G401 (cell line): ENCODE results near the gene RNF224. TPM values are rescaled to one million over a fixed set of nuclear protein-coding genes. Genes with fewer than 3 reads are reported as not detected.

Experiments used
- DNase-seq: peaks from one replicate; pipeline ENCODE4 v3.0.0-alpha.2; 2015; ENCODE audit warnings: low spot score
- in situ Hi-C: cut with HindIII; loops from 2 replicates; pipeline ENCODE4 v1.10.0; 2016; ENCODE audit warnings: low sequenced_read_pairs, mixed read lengths
- total RNA-seq: library from RNA; depleted of rRNA; stranded (reverse); fragments of >200 nt; shearing (Covaris generic); gene quantifications from 2 replicates; pipeline ENCODE4 v1.2.3, GENCODE V29; 2014

The RNF224 gene
- total RNA-seq, 1 experiment from 2014 or later: not detected

- in situ Hi-C loops: no loop called here
- no peak for DNase-seq
Measured at GRCh38 chr9:137224830-137225694, 2.2 kb upstream of the RNF224 start, which contains the start of gene CYSRT1. CYSRT1 (plus strand) TSS chr9:137225174; CDS start chr9:137225622, 448 bp downstream.

GRCh38 chr9:137225699-137226331, 1.5 kb upstream of the RNF224 start:
- no peak for DNase-seq
- in situ Hi-C loops: no loop called here

GRCh38 chr9:137226338-137227053, 806 bp upstream of the RNF224 start:
- in situ Hi-C loops: no loop called here
- DNase-seq: no peak

- in situ Hi-C loops: no loop called here
- DNase-seq: no peak
Measured at GRCh38 chr9:137227853-137228505, 677 bp downstream of the RNF224 start.

- DNase-seq: no peak
- in situ Hi-C loops: no loop called here
Measured at GRCh38 chr9:137228506-137228967, 1.2 kb downstream of the RNF224 start.

GRCh38 chr9:137228968-137229896, 1.9 kb downstream of the RNF224 start:
- DNase-seq: no peak
- in situ Hi-C loops: no loop called here

- in situ Hi-C loops: no loop called here
- no peak for DNase-seq
Measured at GRCh38 chr9:137229903-137230704, 2.8 kb downstream of the RNF224 start.

DNA sequence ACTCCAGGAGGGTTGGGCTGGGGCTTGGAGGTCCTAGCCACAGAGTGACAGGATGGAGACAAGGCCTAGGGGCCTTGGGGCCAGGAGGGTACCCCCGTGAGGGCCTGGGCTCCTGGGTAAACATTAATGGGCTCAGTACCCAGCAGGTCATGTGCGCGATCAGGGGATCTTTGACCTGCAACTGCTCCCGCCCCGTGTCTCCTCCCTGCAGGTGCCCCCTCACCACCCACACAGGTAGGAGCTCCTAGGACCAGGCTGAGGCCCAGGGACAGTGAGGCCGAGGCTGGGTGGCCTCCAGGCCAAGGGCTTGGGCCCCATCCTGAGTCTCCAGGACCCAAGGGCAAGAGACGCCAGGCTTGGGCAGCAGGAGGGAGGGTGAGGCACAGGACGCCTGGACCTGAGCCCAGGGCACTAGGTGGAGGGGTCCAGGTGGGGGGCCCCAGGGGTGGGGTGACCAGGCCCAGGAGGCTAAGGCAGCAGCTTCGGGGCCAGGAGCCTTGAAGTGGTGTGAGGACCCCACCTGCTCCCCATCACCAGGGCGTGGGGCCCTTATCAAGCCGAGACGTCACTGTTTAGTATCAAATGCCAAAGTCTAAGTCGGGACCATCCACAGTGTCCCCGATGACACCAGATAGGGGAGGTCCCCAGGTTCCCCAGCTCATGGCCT, 3.5 kb downstream of the RNF224 start, which contains the start of gene SLC34A3:
Gene SLC34A3 (plus strand): TSS at position 197 of the 667 bp plus-strand sequence. CDS start 802 bp downstream, outside the sequence.
- no peak for DNase-seq
- in situ Hi-C loops: no loop called here

DNA sequence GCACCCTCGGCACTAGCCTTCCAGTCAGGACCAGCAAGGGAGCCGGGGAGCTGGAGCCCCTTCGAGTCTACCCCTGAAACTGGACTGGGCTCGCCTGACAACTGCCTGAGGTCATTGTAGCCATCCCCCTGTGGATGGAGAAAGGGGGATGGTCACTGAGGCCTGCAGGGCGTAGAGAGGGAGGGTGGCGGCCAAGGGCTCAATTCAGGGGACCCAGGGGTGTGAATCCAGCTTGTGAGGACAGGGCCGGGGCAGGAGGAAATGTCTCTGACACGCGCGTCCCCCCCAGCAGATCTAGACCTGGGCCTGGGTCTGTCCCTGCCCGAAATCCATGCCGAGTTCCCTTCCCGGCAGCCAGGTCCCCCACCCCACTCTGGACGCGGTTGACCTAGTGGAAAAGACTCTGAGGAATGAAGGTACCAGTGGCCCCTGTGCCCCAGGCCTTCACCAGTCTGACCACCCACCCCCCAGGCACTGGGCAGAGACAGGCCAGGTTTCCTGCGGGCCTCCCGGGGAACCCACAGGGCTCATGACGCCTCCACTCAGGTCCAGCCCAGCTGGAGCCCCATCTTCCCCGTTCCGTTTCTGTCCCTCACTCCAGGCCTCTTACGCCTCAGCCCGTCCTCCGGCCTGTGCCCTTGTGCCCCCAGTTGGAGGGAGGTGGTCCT, 4.2 kb downstream of the RNF224 start:
- DNase-seq: no peak
- in situ Hi-C loops: no loop called here

- in situ Hi-C loops: no loop called here
- no peak for DNase-seq
Measured at GRCh38 chr9:137232101-137232500, 4.8 kb downstream of the RNF224 start.

DNA sequence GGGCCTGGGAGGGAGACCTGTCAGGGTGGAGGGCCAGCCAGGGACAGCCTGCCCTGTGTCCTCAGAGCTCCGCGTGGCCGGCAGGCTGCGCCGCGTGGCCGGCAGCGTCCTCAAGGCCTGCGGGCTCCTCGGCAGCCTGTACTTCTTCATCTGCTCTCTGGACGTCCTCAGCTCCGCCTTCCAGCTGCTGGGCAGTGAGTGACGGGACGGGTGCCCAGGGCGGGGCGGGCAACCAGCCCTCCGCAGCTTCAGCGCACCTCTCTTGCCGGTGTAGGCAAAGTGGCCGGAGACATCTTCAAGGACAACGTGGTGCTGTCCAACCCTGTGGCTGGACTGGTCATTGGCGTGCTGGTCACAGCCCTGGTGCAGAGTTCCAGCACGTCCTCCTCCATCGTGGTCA, 5.2 kb downstream of the RNF224 start:
- in situ Hi-C loops: no loop called here
- DNase-seq: no peak

- DNase-seq: no peak
- in situ Hi-C loops: no loop called here
Measured at GRCh38 chr9:137233143-137233980, 6.1 kb downstream of the RNF224 start.

DNA sequence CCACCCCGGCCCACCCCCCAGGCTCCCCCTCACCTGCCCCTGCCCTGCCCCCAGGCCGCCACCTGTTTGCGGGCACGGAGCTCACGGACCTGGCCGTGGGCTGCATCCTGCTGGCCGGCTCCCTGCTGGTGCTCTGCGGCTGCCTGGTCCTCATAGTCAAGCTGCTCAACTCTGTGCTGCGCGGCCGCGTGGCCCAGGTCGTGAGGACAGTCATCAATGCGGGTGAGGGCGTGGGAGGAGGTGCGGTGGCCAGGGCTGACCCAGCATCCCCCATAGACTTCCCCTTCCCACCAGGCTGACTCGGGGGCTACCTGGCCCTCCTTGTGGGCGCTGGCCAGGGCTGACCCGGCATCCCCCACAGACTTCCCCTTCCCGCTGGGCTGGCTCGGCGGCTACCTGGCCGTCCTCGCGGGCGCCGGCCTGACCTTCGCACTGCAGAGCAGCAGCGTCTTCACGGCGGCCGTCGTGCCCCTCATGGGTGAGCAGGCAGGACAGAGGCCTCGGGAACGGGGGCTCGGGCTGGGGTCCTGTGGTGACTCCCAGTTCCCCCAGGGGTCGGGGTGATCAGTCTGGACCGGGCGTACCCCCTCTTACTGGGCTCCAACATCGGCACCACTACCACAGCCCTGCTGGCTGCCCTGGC, 6.9 kb downstream of the RNF224 start:
- in situ Hi-C loops: no loop called here
- DNase-seq: no peak

GRCh38 chr9:137234758-137235423, 7.6 kb downstream of the RNF224 start:
- in situ Hi-C loops: no loop called here
- no peak for DNase-seq
